ENCODE data around the gene SERPINE3. TPM values are rescaled to one million over a fixed set of nuclear protein-coding genes. Genes with fewer than 3 reads are reported as not detected.

Gene SERPINE3
- total RNA-seq, 5 donors from 2014 or later (not counting 1 experiment from before 2014, with no cell fraction given), result not detected

DNA sequence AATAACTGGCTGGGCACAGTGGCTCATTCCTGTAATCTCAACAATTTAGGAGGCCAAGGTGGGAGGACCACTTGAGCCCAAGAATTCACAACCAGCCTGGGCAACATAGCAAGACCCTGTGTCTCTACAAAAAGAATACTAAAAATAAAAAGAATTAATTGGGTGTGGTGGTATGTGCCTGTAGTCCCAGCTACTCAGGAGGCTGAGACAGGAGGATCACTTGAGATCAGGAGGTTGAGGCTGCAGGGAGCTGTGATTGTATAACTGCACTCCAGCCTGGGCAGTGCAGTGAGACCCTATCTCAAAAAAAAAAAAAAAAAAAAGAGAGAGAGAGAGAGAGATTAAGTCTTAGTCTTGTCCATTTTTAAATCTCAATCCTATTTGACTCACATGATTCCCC lies 35.6 kb upstream of the SERPINE3 start:
- H3K27ac ChIP-seq (ENCODE audit: low read length), result no peak overlapping the region
- no peaks in the 10 kb centered on the region for H3K4me1 ChIP-seq (ENCODE audit: control insufficient read depth in 1 of 2, extremely low read depth in 1 of 2, insufficient read depth in 2 of 2, low read length in 2 of 2)
- H3K4me1 Mint-ChIP-seq, result no peaks in the 10 kb centered on the region
- peaks cover 0 to 12% of the 10 kb centered on the region in 2 experiments for H3K27me3 ChIP-seq (replicated peaks in 1 of 2; ENCODE audit: control insufficient read depth in 2 of 2, extremely low read depth in 1 of 2, insufficient read depth in 2 of 2, low read length in 1 of 2)
- no peak overlapping the region for H3K4me3 ChIP-seq (ENCODE audit: control insufficient read depth in 1 of 2, extremely low read depth in 1 of 2, low read length in 1 of 2)
- H3K27ac Mint-ChIP-seq, result no peak overlapping the region
- no peaks in the 10 kb centered on the region for H3K36me3 ChIP-seq (ENCODE audit: control insufficient read depth in 2 of 2, extremely low read depth in 1 of 2, insufficient read depth in 1 of 2, low read length in 1 of 2)
- H3K4me3 Mint-ChIP-seq, result no peak overlapping the region
- H3K36me3 Mint-ChIP-seq, result no peaks in the 10 kb centered on the region
- no peaks in the 10 kb centered on the region for H3K9me3 ChIP-seq
- DNase-seq (no peak), ATAC-seq (replicated peaks in 1 of 4) (no peak)
- H3K27me3 Mint-ChIP-seq, result peaks cover 4 to 10% of the 10 kb centered on the region in 2 donors
- ChIA-PET POLR2A (no interaction called here), CTCF (interaction anchor here in 1 of 2 donors (1.6 kb wide), 1 partner anchor 18 kb away, joined by 4 read pairs; no protein-coding TSS in a partner anchor)
- no peaks in the 10 kb centered on the region for H3K9me3 Mint-ChIP-seq

GRCh38 chr13:51305271-51305967 lies 34.1 kb upstream of the SERPINE3 start:
- H3K27me3 Mint-ChIP-seq, result peaks cover 4 to 7% of the 10 kb centered on the region in 2 donors
- CTCF ChIA-PET, result no interaction called here
- ATAC-seq (replicated peaks in 1 of 4) (no peak), DNase-seq (no peak)
- no peaks in the 10 kb centered on the region for H3K36me3 ChIP-seq (ENCODE audit: control insufficient read depth in 2 of 2, extremely low read depth in 1 of 2, insufficient read depth in 1 of 2, low read length in 1 of 2)
- H3K4me3 Mint-ChIP-seq, result no peak overlapping the region
- H3K4me1 Mint-ChIP-seq, result no peaks in the 10 kb centered on the region
- POLR2A ChIA-PET, result no interaction called here
- no peak overlapping the region for H3K27ac Mint-ChIP-seq
- H3K4me1 ChIP-seq (ENCODE audit: control insufficient read depth in 1 of 2, extremely low read depth in 1 of 2, insufficient read depth in 2 of 2, low read length in 2 of 2), result no peaks in the 10 kb centered on the region
- H3K9me3 ChIP-seq, result no peaks in the 10 kb centered on the region
- no peak overlapping the region for H3K4me3 ChIP-seq (ENCODE audit: control insufficient read depth in 1 of 2, extremely low read depth in 1 of 2, low read length in 1 of 2)
- H3K27ac ChIP-seq (ENCODE audit: low read length), result no peak overlapping the region
- peaks cover 0 to 3% of the 10 kb centered on the region in 2 experiments for H3K27me3 ChIP-seq (replicated peaks in 1 of 2; ENCODE audit: control insufficient read depth in 2 of 2, extremely low read depth in 1 of 2, insufficient read depth in 2 of 2, low read length in 1 of 2)
- H3K9me3 Mint-ChIP-seq, result no peaks in the 10 kb centered on the region
- H3K36me3 Mint-ChIP-seq, result no peaks in the 10 kb centered on the region
- 60% methylated on average over 1 of the region's 7 CpGs for WGBS (ENCODE audit: insufficient coverage)

DNA sequence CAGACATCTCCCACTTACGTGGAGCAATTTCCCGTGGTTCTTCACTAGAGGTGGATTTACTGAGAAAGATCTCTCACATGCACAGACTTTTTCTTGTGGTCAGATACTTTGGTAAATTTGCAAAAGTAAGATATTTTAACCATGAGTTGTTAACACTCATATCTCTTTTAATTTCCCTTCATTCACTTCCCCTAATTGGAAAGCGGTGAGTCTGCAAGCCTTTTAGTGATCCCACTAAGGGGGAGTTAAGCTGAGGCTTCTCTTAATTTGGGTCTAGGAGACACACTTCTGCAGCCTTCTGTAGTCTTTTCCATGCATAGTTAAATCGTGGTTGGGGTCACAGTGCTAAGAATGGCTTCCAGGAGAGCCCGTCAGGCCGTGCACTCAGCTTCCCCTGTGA lies 30.7 kb upstream of the SERPINE3 start:
- POLR2A ChIA-PET, result no interaction called here
- H3K9me3 Mint-ChIP-seq, result no peaks in the 10 kb centered on the region
- Histone ChIP-seq H3K9me3 (no peaks in the 10 kb centered on the region), H3K4me3 (ENCODE audit: control insufficient read depth in 1 of 2, extremely low read depth in 1 of 2, low read length in 1 of 2) (no peak overlapping the region), H3K27me3 (replicated peaks in 1 of 2; ENCODE audit: control insufficient read depth in 2 of 2, extremely low read depth in 1 of 2, insufficient read depth in 2 of 2, low read length in 1 of 2) (peaks cover 0 to 8% of the 10 kb centered on the region in 2 experiments), H3K27ac (ENCODE audit: low read length) (no peak overlapping the region), H3K4me1 (ENCODE audit: control insufficient read depth in 1 of 2, extremely low read depth in 1 of 2, insufficient read depth in 2 of 2, low read length in 2 of 2) (no peaks in the 10 kb centered on the region), H3K36me3 (ENCODE audit: control insufficient read depth in 2 of 2, extremely low read depth in 1 of 2, insufficient read depth in 1 of 2, low read length in 1 of 2) (no peaks in the 10 kb centered on the region)
- no peaks in the 10 kb centered on the region for H3K4me1 Mint-ChIP-seq
- peaks cover 10 to 12% of the 10 kb centered on the region in 2 donors for H3K27me3 Mint-ChIP-seq
- CTCF ChIA-PET, result no interaction called here
- no peak overlapping the region for H3K27ac Mint-ChIP-seq
- DNase-seq, result no peak
- H3K4me3 Mint-ChIP-seq, result no peak overlapping the region
- no peak for ATAC-seq (replicated peaks in 1 of 4)
- no peaks in the 10 kb centered on the region for H3K36me3 Mint-ChIP-seq
- 59% methylated on average over 3 of the region's 6 CpGs for WGBS (ENCODE audit: insufficient coverage)

DNA sequence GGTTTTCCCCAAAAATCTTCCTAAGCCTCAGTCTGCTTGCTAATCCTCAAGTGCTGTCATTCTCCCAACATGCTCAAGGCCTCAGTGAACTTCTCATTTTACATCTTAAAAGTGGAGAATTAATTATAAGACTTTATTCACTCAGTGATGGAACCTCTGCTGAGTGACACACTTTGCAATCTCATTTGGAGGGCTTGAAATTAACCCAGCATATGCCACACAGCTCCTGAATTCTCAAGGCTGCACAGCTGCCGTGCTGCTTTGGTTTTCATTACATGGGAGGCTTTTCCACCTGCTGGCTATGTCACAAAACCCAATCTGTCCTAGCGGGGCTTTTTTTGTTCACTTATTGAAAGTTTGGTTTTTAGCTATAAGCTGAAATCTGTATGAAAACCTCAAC lies 28.3 kb upstream of the SERPINE3 start:
- Histone ChIP-seq H3K27me3 (replicated peaks in 1 of 2; ENCODE audit: control insufficient read depth in 2 of 2, extremely low read depth in 1 of 2, insufficient read depth in 2 of 2, low read length in 1 of 2) (peaks cover 0 to 9% of the 10 kb centered on the region in 2 experiments), H3K4me3 (ENCODE audit: control insufficient read depth in 1 of 2, extremely low read depth in 1 of 2, low read length in 1 of 2) (no peak overlapping the region), H3K9me3 (no peaks in the 10 kb centered on the region), H3K36me3 (ENCODE audit: control insufficient read depth in 2 of 2, extremely low read depth in 1 of 2, insufficient read depth in 1 of 2, low read length in 1 of 2) (no peaks in the 10 kb centered on the region), H3K4me1 (ENCODE audit: control insufficient read depth in 1 of 2, extremely low read depth in 1 of 2, insufficient read depth in 2 of 2, low read length in 2 of 2) (no peaks in the 10 kb centered on the region), H3K27ac (ENCODE audit: low read length) (no peak overlapping the region)
- ATAC-seq (replicated peaks in 1 of 4) (no peak), DNase-seq (no peak)
- ChIA-PET POLR2A (no interaction called here), CTCF (no interaction called here)
- Mint-ChIP-seq H3K36me3 (no peaks in the 10 kb centered on the region), H3K27me3 (peaks cover 10 to 12% of the 10 kb centered on the region in 2 donors), H3K9me3 (no peaks in the 10 kb centered on the region), H3K4me3 (no peak overlapping the region), H3K27ac (no peak overlapping the region), H3K4me1 (no peaks in the 10 kb centered on the region)
- WGBS (ENCODE audit: insufficient coverage), result no CpG with 5 or more reads among the region's 2 CpGs

DNA sequence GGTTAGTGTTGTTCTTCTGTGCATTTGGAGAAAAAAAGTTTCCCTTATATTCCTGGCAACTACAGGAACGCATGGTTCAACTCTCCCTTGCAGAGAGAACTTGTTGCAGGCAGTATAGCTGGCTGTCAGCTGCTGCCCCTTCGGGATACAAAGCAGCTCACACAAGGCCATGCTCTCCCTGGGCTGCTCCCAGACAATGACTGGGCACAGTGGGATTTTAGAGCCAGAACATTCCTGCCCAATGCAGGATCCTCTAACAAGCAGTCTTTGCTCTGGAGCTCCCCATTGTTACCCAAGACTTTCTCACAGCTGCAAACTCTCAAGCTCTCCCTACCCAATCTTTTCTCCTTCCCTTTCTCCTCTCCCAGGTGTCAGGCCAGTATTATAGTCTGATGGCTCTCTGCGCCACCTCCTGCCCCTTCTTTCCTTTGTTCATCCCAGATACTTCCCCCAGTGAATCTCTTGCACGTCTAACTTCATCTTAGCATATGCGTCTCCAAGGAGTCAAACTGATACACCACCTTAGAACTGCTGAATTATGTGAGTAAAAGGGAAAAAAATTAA lies 27.5 kb upstream of the SERPINE3 start:
- Histone ChIP-seq H3K27me3 (replicated peaks in 1 of 2; ENCODE audit: control insufficient read depth in 2 of 2, extremely low read depth in 1 of 2, insufficient read depth in 2 of 2, low read length in 1 of 2) (peaks cover 0 to 9% of the 10 kb centered on the region in 2 experiments), H3K9me3 (no peaks in the 10 kb centered on the region), H3K4me1 (ENCODE audit: control insufficient read depth in 1 of 2, extremely low read depth in 1 of 2, insufficient read depth in 2 of 2, low read length in 2 of 2) (no peaks in the 10 kb centered on the region), H3K27ac (ENCODE audit: low read length) (no peak overlapping the region), H3K4me3 (ENCODE audit: control insufficient read depth in 1 of 2, extremely low read depth in 1 of 2, low read length in 1 of 2) (no peak overlapping the region), H3K36me3 (ENCODE audit: control insufficient read depth in 2 of 2, extremely low read depth in 1 of 2, insufficient read depth in 1 of 2, low read length in 1 of 2) (no peaks in the 10 kb centered on the region)
- no peak overlapping the region for H3K4me3 Mint-ChIP-seq
- no peaks in the 10 kb centered on the region for H3K36me3 Mint-ChIP-seq
- ChIA-PET CTCF (interaction anchor here in 1 of 2 donors (0.6 kb wide), 1 partner anchor 254 kb away, joined by 7 read pairs; no protein-coding TSS in a partner anchor), POLR2A (no interaction called here)
- DNase-seq, result no peak
- H3K9me3 Mint-ChIP-seq, result no peaks in the 10 kb centered on the region
- no peak for ATAC-seq (replicated peaks in 1 of 4)
- no peak overlapping the region for H3K27ac Mint-ChIP-seq
- peaks cover 10 to 12% of the 10 kb centered on the region in 2 donors for H3K27me3 Mint-ChIP-seq
- H3K4me1 Mint-ChIP-seq, result no peaks in the 10 kb centered on the region
- WGBS (ENCODE audit: insufficient coverage), result 76% methylated on average over 3 of the region's 5 CpGs

DNA sequence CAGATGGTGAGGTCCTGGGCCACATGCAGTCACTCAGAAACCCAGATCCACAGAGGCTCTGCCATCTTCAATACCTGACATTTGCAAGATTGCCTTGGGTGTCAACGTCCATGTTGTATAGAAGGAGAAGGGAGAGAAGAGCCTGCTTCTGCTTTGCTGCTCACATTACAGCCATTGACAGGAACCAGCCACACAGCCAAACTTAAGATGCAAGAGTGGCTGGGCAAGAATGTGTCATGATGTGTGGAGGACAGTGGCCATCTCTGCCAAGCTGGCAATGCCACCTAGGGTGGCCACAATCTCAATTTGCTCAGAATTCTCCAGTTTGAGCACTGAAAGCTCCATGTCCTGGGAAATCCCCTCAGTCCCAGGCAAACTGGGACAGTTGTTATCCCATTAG lies 25.9 kb upstream of the SERPINE3 start:
- Histone ChIP-seq H3K4me3 (ENCODE audit: control insufficient read depth in 1 of 2, extremely low read depth in 1 of 2, low read length in 1 of 2) (no peak overlapping the region), H3K4me1 (ENCODE audit: control insufficient read depth in 1 of 2, extremely low read depth in 1 of 2, insufficient read depth in 2 of 2, low read length in 2 of 2) (no peaks in the 10 kb centered on the region), H3K27ac (ENCODE audit: low read length) (no peak overlapping the region), H3K36me3 (ENCODE audit: control insufficient read depth in 2 of 2, extremely low read depth in 1 of 2, insufficient read depth in 1 of 2, low read length in 1 of 2) (no peaks in the 10 kb centered on the region), H3K9me3 (no peaks in the 10 kb centered on the region), H3K27me3 (replicated peaks in 1 of 2; ENCODE audit: control insufficient read depth in 2 of 2, extremely low read depth in 1 of 2, insufficient read depth in 2 of 2, low read length in 1 of 2) (peaks cover 0 to 9% of the 10 kb centered on the region in 2 experiments)
- POLR2A ChIA-PET, result no interaction called here
- no peaks in the 10 kb centered on the region for H3K9me3 Mint-ChIP-seq
- H3K27ac Mint-ChIP-seq, result no peak overlapping the region
- peaks cover 7 to 9% of the 10 kb centered on the region in 2 donors for H3K27me3 Mint-ChIP-seq
- H3K4me3 Mint-ChIP-seq, result no peak overlapping the region
- no CpG with 5 or more reads among the region's 1 CpG for WGBS (ENCODE audit: insufficient coverage)
- ATAC-seq (replicated peaks in 1 of 4) (no peak), DNase-seq (no peak)
- H3K36me3 Mint-ChIP-seq, result no peaks in the 10 kb centered on the region
- CTCF ChIA-PET, result no interaction called here
- H3K4me1 Mint-ChIP-seq, result no peaks in the 10 kb centered on the region
